ENCODE measurements around the gene EPN2.

GRCh38 chr17:19238167-19238505 lies 970 bp downstream of the EPN2 start:
- TF ChIP-seq EZH2 (IDR thresholded peaks at IDR 0.05; ENCODE audit: low read depth) (no peak), CTCF (conservative IDR thresholded peaks at IDR 0.05) (no peak)

Measured in PC-9 (cell line).